Measurements from ENCODE around the gene TEDC1.

The TEDC1 gene

GRCh38 chr14:105532735-105533141 is 41.7 kb downstream of the TEDC1 start:
- H4K20me1 ChIP-seq (ENCODE audit: control insufficient read depth, insufficient read depth, low read depth, low read length), result no peaks in the 10 kb centered on the region
- H3F3A ChIP-seq (ENCODE audit: control insufficient read depth, insufficient read depth), result no peaks in the 10 kb centered on the region
- peaks cover 23% of the 10 kb centered on the region for H3K27me3 ChIP-seq (ENCODE audit: control insufficient read depth, low read length)
- TF ChIP-seq EZH2phosphoT487 (IDR thresholded peaks at IDR 0.05; ENCODE audit: borderline replicate concordance, low read length), result no peak
- peak; percentile 66 for TF ChIP-seq CTCF (IDR thresholded peaks at IDR 0.05; ENCODE audit: low read depth, low read length, poor library complexity, severe bottlenecking)
- H3K4me2 ChIP-seq (ENCODE audit: low read length), result no peak overlapping the region
- peaks cover 30% of the 10 kb centered on the region for H3K4me1 ChIP-seq (ENCODE audit: control insufficient read depth, low read length)
- no peak overlapping the region for H3K4me3 ChIP-seq (ENCODE audit: low read length)
- no peaks in the 10 kb centered on the region for H3K36me3 ChIP-seq (ENCODE audit: control insufficient read depth, low read length)
- no peaks in the 10 kb centered on the region for H3K9me3 ChIP-seq (ENCODE audit: control insufficient read depth, insufficient read depth, low read length)
- no peaks in the 10 kb centered on the region for H3K79me2 ChIP-seq (ENCODE audit: control insufficient read depth, low read length)
- no peak overlapping the region for H3K27ac ChIP-seq (ENCODE audit: low read depth, low read length)
- H3K9me2 ChIP-seq (replicated peaks; ENCODE audit: control insufficient read depth, low read length), result no peaks in the 10 kb centered on the region

GRCh38 chr14:105533391-105533790 is 42.3 kb downstream of the TEDC1 start:
- no peaks in the 10 kb centered on the region for H4K20me1 ChIP-seq (ENCODE audit: control insufficient read depth, insufficient read depth, low read depth, low read length)
- no peaks in the 10 kb centered on the region for H3K9me2 ChIP-seq (replicated peaks; ENCODE audit: control insufficient read depth, low read length)
- H3K9me3 ChIP-seq (ENCODE audit: control insufficient read depth, insufficient read depth, low read length), result no peaks in the 10 kb centered on the region
- no peaks in the 10 kb centered on the region for H3K36me3 ChIP-seq (ENCODE audit: control insufficient read depth, low read length)
- H3K79me2 ChIP-seq (ENCODE audit: control insufficient read depth, low read length), result no peaks in the 10 kb centered on the region
- H3K27me3 ChIP-seq (ENCODE audit: control insufficient read depth, low read length), result peaks cover 21% of the 10 kb centered on the region
- peaks cover 28% of the 10 kb centered on the region for H3K4me1 ChIP-seq (ENCODE audit: control insufficient read depth, low read length)
- no peak overlapping the region for H3K4me3 ChIP-seq (ENCODE audit: low read length)
- H3F3A ChIP-seq (ENCODE audit: control insufficient read depth, insufficient read depth), result no peaks in the 10 kb centered on the region
- TF ChIP-seq CTCF (IDR thresholded peaks at IDR 0.05; ENCODE audit: low read depth, low read length, poor library complexity, severe bottlenecking) (no peak), EZH2phosphoT487 (IDR thresholded peaks at IDR 0.05; ENCODE audit: borderline replicate concordance, low read length) (no peak)
- H3K4me2 ChIP-seq (ENCODE audit: low read length), result no peak overlapping the region
- no peak overlapping the region for H3K27ac ChIP-seq (ENCODE audit: low read depth, low read length)

DNA sequence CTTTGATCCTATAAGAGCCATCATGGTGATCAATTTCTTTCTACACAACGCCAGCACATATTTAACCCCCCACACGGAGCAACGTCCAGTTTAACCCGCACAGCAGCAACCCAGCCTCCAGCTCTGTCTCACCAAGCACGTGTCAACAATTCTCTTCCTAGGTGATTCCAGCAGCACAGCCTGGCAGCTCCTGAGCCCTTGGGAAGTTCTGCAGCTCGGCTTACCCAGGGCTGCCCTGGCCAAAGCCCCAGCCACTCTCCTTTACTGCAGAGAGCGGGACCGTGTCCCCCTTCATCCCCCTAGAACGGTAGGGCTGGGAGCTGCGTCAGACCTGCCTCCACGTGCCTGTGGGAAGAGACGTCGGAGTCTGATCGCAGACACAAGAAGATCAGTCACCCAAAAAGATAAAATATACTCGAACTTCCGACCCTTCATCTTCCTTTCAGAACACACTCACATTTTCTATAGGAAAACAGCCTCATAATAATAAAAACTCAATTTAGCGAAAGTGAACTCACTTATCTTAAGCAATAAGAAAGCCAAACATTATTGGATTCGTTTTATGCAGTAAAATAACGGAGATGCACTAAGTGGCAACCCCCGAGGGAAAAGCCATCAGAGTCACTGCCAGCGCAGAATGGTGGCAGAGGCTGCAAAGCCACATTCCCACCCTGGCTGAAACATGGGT is 42.9 kb downstream of the TEDC1 start:
- Histone ChIP-seq H3K79me2 (ENCODE audit: control insufficient read depth, low read length) (no peaks in the 10 kb centered on the region), H3K4me3 (ENCODE audit: low read length) (no peak overlapping the region), H4K20me1 (ENCODE audit: control insufficient read depth, insufficient read depth, low read depth, low read length) (no peaks in the 10 kb centered on the region), H3K36me3 (ENCODE audit: control insufficient read depth, low read length) (no peaks in the 10 kb centered on the region), H3K4me1 (ENCODE audit: control insufficient read depth, low read length) (peaks cover 24% of the 10 kb centered on the region), H3K4me2 (ENCODE audit: low read length) (no peak overlapping the region), H3K9me2 (replicated peaks; ENCODE audit: control insufficient read depth, low read length) (no peaks in the 10 kb centered on the region), H3K9me3 (ENCODE audit: control insufficient read depth, insufficient read depth, low read length) (no peaks in the 10 kb centered on the region), H3K27ac (ENCODE audit: low read depth, low read length) (no peak overlapping the region), H3K27me3 (ENCODE audit: control insufficient read depth, low read length) (peaks cover 17% of the 10 kb centered on the region), H3F3A (ENCODE audit: control insufficient read depth, insufficient read depth) (no peaks in the 10 kb centered on the region)
- TF ChIP-seq EZH2phosphoT487 (IDR thresholded peaks at IDR 0.05; ENCODE audit: borderline replicate concordance, low read length) (no peak), CTCF (IDR thresholded peaks at IDR 0.05; ENCODE audit: low read depth, low read length, poor library complexity, severe bottlenecking) (no peak)
